Stimulated activated CD8-positive, alpha-beta memory T cell treated with anti-CD3 and anti-CD28 coated beads, Interleukin-7, amount 100 ng/mL, for 48 hours (primary cell): ENCODE measurements around the gene PI4K2A.

Experiments used
- DNase-seq, 2 donors: peaks; one replicate each; pipeline ENCODE4 v3.0.0-alpha.2; 2020; ENCODE audit warnings: low read depth in 1 of 2; ENCODE audit errors: extremely low read depth in 1 of 2

Gene PI4K2A

DNA sequence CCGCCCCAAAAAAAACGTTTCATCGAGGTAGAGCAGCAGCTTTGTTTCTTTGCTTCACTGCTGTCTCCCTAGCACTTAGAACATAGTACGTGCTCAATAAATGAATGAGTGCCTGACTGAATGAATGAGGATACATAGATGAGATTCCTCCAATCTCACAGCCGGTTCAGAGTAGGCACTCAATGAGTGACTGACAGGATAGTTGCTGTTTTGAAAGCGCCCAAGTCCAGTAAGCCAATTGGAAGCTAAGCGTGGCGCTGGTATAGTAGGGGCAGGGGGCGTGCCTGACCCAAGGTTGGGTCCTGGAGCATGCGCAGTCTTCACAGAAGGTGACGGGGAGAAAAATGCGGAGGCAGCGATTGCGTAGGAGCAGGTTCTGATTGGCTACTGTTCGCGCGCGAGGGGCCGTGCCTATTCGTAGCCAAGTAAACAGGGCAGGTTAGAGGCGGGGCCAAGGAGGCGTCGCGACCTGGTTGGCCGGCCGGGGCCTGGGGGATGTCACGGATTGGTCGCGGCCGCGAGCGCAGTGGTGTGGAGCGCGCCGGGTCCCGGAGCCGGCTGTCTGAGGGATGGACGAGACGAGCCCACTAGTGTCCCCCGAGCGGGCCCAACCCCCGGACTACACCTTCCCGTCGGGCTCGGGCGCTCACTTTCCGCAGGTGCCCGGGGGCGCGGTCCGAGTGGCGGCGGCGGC, at the start of gene PI4K2A:
PI4K2A (plus strand) TSS at position 498 of the 694 bp plus-strand sequence; CDS start at position 570, 72 bp downstream.
- peak; percentile 97 to 100 for DNase-seq

DNA sequence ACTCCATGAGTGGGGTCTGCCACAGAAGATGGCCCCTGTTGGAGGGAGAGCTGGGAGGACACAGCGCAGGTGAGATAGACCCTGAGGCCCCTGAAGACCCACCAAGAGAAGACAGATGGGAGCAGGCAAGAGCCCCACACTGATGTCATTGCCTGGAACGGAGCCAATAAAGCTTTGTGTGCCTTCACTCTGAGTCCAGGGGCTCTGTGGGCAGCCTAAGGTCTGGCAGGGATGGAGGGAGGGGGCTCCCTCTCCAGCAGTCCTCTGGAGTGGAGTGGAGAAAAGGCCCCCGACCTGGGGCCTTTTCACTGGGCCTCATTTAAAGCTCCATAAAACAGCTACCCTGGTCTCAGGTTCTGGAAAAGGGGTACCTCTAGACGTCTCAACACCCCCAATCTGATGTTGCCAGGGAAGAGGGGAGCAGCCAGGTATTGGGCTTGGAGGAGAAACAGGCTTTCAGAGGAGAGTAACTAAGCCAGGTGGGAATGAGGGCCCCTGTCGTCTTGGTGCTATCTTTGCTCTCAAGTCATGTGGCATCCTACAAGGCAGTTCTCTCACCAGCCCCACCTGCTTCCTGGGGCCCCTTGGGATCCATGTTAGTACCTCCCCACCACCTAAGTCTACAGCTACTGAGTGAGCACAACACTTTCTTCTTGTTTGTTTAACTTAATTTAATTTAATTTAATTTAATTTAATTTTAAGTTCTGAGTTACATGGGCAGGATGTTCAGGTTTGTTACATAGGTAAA, 49.5 kb upstream of the PI4K2A start:
- DNase-seq, result no peak

DNA sequence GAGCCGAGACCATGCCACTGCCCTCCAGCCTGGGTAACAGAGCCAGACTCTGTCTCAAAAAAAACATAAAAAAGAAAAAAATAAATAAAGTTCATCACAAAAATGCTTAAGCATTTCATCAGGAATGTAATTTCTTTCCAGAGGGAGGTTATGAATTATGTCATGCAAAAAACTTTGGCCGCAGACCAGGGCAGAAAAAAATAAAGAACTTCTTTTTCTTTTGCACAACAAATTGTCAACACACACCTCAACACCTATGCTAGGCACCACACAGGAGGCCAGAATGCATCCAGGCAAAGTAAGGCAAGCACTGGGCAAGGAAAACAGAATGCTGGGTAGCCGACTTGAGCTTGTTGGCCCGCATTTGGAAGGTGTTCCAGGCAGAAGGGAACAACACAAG, 47.0 kb upstream of the PI4K2A start:
- DNase-seq, result no peak

DNA sequence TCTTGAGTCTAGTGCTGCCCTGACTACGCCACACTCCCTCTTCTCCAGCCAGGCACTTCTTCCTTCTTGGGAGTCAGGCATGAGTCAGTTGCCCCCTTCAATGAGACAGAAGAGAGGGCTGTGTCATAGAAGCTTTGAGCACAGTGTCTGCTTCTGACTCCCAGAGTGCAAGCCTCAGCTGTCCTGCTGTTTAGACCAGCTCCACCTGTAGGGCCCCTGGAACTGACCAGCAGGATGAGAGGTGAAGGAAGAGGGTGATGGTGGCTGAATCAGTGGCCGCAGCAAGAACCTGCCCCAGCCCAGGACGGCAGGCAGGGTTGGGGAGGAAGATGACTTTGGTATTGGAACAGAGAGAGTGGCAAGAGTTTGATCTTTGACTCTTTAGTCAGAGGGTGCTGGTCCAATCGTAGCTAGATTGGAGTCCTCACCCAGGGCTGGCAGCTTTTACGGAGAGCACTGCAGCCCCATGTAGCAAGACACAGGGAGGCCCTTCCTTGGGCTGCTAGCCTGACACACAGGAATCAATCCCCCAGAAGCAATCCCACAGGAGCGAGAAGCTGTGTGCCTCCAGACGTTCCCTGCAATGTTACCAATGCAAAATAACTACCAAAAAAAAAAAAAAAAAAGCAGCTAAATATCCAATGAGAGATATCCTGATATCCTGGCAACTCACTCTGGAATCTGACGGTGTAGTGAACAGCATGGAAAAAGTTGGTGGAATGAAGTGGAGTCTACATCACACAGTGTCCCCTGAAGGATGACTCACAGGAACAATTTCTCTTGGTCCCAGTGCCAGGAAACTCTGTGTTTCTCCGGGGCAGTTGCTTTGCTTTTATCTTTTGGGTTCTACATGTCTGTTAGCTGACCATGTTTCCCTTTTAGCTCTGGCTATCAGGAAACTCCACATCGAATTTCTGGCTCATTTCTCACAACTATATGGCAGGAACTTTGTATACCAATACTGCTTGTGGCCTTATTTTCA, 44.1 kb upstream of the PI4K2A start:
- DNase-seq, result no peak

DNA sequence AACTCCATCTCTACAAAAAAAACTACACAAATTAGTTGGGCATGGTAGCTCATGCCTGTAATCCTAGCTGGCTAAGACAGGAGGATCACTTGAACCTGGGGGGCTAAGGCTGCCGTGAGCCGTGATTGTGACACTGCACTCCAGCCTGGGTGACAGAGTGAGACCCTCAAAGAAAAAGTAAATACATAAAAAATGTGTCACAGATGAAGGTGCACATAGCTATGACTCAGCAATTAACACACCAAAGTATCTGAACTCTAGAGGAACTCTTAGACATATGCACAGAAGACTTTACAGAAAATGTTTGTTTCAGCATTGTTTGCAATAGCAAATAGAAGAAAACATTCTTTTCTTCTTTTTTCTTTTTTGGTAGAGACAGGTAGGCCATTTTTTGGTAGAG, 42.7 kb upstream of the PI4K2A start:
- no peak for DNase-seq

DNA sequence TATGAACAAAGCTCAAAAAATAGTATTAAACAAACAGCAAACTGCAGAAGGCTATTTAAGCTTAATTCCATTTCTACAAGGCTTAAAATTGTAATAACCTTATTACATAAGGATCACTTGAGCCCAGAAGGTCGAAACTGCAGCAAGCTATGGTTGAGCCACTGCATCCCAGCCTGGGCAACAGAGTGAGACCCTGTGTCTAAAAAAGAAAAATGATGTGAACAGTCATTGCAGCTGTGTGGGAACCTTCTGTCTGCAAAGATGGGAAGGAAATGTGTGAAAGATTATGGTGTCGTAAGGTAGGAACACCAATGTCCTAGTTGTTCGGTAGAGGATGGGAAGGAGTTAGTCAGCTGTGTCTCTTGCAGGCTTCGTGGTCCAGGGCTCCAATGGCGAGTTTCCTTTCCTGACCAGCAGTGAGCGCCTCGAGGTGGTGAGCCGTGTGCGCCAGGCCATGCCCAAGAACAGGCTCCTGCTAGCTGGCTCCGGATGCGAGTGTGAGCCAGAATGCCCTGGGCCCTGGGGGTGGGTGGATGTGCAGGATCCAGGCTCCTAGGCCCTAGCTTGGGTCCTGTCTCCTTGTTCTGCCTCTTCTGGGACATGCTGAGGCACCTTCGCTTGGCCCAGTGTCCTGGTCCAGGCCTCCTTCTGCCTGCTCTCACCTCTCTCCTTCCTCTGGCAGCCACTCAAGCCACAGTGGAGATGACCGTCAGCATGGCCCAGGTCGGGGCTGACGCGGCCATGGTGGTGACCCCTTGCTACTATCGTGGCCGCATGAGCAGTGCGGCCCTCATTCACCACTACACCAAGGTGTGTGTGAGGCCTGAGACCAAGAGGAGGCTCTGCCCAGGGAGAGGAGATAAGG, 41.8 kb upstream of the PI4K2A start:
- DNase-seq, result no peak

DNA sequence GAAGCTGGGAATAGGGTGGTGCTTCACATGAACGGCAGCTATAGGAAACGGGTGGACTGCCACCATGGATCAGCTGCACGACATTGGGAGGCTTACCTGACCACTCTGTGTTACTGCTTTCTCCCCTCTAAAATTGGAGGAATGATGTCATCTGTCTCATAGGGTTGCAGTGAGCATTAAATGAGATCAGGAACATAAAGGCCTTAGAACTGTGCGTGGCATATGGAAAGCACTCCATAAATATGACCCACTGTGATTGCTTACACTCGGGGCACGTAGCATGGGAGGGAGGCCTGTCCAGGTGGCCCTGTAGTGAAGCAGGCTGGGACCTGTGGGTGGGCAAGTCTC, 41.2 kb upstream of the PI4K2A start:
- DNase-seq, result no peak

DNA sequence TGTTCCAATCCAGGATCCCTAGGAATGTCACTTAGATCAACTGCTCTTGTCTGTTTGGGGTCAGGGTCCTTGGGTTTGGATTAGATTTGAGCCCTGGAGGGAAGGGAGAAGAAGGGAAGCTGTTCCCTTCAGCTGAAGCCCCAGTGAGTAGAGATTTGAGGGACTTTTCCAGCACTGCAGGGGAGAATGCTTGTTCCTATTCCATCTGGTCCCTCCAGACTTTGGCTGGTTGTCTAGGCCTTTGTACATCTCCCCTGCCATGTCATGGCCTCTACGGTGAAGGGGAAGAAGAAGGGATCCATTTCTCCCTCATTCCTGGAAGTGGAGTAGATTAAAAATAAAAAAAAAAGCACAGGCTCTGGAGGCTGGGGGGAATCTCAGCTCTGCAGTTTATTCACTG, 39.9 kb upstream of the PI4K2A start:
- DNase-seq, result no peak

DNA sequence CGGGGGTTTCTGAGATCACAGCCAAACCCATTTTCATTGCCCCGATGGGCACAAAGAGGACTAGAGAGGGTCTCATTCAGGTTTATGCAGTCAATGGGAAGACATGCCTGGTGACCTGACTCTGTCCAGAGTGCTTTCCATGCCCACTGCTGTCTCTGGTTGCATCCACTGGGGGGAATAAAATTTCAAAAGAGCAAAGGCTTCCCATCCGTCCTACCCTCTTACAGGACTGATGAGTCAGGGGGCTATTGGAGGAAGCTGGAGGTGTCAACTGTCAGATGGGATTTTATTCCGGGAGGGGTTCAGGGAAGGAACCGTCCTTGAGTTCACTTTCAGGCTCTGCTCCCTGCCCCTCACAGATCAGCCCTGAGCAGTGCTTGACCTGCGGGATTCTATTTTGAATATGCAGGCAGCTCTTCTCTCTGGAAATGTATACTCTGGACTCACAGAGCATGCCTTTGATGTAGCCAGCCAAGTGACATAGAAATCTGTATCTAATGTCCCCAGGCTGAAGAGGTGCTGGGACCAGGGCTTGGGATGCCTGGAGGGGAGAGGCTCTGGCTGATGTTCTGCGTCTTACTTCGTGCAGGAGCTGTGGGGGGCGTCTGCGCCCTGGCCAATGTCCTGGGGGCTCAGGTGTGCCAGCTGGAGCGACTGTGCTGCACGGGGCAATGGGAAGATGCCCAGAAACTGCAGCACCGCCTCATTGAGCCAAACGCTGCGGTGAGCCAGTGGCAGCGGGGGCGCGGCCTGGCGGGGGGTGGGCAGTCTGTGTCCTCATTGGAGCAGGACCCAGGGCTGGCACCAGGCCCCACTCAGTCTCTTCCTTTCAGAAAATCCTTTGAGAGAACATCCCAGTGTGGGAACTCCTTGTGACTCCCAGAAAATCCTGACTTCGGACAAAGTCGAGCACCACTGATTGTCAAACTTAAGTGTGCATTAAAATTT, 38.9 kb upstream of the PI4K2A start:
- no peak for DNase-seq

DNA sequence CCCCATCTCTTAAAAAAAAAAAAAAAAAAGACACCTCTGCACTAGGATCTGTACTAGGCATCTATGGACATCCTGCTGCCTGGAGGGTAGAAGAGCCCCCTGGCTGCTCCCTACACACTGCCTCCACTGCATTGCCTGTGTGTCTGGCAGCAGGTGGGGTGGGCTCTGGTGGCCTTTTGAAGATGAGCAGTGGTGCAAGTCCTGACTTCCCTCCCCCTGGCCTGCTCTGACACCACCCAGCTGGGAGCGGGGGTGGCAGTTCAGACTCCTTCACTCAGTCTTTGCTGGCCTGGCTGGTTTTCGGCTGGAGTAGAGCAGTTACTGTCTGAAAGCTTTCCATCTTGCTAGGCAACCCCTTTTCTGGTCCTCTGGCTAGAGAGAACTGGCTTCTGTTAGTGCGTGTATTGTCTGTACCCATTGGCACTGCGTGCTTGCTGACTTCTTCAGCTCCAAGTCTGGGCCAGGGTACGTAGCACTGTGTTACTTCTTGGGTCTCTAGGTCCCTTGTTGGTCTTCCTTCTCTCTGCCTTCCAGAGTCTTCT, 33.3 kb upstream of the PI4K2A start:
- no peak for DNase-seq

DNA sequence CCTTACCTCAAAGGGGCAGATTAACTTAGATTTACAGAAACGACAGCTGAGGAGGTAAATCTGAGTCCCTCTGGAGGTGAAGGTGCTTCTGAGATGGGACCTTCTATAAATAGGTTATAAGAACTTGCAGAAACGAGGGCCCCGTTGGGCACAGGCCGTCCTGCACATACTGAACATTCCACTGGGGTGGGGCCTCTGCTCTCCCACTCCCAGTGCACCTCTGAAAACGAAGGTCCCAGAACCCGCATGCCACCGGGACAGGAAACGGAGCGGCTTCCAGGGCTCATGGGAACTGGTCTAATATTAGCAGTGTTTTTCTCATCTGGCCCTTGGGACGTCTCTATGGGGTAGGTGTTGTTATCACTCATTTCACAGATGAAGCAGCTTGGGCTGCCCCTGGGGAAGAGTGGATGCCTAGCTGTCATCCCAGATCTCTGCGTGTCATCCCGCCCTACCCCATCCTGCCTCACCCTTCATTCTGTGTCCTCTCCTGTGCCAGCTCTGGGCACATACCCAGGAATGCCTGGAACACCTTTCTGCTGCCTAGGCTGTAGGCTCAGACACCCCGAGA, 31.4 kb upstream of the PI4K2A start:
- no peak for DNase-seq

DNA sequence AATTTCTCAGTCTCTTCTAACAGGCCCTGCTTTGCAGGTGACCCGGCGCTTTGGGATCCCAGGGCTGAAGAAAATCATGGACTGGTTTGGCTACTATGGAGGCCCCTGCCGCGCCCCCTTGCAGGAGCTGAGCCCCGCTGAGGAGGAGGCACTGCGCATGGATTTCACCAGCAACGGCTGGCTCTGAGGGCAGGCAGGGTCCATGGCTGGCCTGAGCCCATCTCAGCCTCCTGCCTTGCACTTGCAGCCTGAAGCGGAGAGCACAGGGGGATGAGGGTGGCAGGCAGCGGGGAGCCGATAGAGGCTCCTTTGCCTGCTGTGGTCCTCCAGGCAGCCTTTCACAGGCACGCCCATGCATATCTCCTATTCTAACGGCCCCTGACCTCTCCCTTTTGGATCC, 29.0 kb upstream of the PI4K2A start:
- no peak for DNase-seq

DNA sequence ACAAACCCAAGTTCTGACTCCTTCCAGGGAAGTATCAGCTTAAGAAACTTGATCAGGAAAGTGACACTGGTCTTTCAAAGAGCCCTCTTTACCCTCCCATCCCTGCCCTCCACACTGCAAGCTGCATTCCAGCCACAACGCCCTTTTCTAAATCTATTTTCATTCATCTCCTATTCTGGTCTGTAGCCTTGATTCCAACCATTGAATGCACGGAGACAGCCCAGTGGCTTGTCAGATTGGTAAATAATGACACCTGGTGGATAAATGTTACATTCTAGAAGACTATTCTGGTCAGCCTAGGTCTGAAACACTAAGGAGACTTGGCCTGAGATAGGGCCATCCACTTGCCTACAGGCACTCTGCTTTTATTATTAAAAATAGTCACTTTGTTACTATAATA, 28.1 kb upstream of the PI4K2A start:
- no peak for DNase-seq

DNA sequence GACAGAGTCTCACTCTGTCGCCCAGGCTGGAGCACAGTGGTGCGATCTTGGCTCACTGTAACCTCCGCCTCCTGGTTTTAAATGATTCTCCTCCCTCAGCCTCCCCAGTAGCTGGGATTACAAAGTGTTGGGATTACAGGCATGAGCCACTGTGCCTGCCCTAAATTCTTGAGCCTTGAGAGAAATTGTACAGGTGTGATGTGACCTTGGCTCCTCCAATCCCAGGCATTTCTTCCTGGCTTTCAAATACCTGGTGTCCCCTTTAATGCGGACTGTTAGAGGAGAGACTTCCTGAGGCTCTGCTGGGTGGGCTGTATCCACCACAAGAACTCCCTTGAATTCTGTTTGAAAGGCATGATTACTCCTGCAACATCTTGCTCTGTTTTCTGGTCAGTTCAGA, 22.2 kb upstream of the PI4K2A start:
- DNase-seq, result no peak

DNA sequence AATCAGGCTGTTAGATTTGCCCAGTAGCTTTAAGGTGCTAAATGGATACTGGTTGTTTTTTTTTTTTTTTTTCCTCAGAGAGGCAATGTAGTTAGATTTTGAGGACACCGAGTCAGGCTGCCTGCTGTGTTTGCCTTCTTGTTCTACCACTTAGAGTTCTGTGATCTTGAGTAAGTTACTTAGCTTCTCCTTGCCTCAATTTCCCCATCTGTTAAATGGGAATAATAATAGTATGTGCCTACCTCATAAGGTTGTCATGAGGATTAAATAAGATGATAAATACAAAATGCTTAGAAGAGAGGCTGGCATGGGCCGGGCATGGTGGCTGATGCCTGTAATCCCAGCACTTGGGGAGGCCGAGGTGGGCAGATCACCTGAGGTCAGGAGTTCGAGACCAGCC, 21.7 kb upstream of the PI4K2A start:
- no peak for DNase-seq

DNA sequence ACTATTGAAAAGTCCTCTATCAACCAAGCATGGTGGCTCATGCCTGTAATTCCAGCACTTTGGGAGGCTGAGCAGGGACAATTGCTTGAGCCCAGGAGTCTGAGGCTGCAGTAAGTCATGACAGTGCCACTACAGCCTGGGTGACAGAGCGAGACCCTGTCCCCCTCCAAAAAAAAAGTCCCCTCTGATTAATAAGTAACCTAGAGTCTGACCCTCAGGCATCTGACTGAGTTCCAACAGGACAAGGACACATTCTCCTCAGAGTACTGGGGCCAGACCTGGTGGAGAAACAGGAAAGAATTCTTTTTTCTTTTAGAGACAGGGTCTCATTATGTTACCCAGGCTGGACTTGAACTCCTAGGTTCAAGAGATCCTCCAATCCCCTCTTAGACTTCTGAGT, 17.2 kb upstream of the PI4K2A start:
- no peak for DNase-seq

DNA sequence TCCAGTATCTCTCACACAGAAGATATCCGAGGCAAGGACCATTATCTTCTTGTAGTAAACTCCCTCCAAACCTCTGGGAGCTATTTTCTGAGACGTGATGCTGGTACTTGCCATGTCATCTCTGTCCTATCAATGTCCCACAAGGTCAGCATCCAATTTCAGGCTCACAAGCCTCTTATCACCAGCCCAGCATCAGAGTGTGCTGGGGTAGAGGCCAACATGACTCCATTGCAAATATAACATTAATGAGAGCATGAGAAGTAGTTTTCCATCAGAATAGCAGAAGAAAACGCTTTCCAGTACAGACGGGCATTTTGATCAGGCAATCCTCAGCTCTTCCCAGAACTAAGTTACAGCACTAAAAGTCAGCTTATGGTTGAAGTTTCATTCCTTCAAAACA, 12.7 kb upstream of the PI4K2A start:
- DNase-seq, result no peak

DNA sequence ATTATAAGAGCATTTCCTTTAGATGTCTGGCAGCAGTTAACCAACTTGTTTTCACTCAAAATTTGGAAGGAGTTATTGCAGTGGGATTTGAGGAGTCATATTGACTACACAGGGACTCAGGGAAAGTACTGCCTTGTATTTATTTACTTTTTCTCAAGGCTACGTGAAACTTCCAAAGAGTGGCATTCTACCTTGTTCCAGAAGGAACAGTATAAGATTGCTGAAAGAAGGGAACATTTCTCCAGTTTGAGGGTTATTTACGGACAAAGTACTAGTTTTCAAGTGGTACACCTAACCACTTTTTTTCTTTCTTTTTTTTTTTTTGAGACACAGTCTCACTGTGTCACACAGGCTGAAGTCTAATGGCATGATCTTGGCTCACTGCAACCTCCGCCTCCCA, 12.2 kb upstream of the PI4K2A start:
- no peak for DNase-seq

DNA sequence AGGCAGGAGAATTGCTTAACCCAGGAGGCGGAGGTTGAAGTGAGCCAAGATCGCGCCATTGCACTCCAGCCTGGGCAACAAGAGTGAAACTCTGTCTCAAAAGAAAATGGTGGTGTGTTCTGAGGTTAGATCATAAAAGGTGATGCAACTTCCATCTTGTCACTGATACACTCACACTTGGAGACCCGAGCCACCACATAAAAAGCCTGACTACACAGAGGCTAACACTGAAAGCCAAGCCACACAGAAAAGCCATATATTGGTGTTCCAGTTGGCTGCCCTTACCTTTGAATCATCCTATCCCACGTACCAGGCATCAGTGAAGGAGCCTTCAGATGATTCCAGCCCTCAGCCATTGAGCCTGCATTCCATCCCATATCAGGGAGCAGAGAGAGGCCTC, 11.2 kb upstream of the PI4K2A start:
- DNase-seq, result no peak
